Activated effector memory CD4-positive, alpha-beta T cell treated with Interleukin-2 at 50 U/mL for 16 hours (primary cell): ENCODE results near the gene MYCBP2.
A peak's percentile ranks its signal among the peaks of the same experiment; 100 is the strongest.
"Not testable (repeated sequence)": the region's sequence is repeated elsewhere in the genome, so short reads cannot be mapped to it uniquely, and the experiment has no call there.

ENCODE experiments used
- DNase-seq: peaks from one replicate; pipeline ENCODE4 v3.0.0-alpha.2; 2020

The MYCBP2 gene

GRCh38 chr13:77338329-77338728 lies 11.4 kb upstream of the MYCBP2 start:
- no peak for DNase-seq

- no peak for DNase-seq
Observed at GRCh38 chr13:77337159-77337558, 10.3 kb upstream of the MYCBP2 start.

GRCh38 chr13:77335543-77335942 lies 8.6 kb upstream of the MYCBP2 start:
- DNase-seq = no peak

GRCh38 chr13:77333594-77333993 lies 6.7 kb upstream of the MYCBP2 start:
- DNase-seq = no peak

- DNase-seq = no peak
Observed at GRCh38 chr13:77331421-77331820, 4.5 kb upstream of the MYCBP2 start.

- no peak for DNase-seq
Observed at GRCh38 chr13:77329911-77330584, 3.2 kb upstream of the MYCBP2 start.

- peak; percentile 86 for DNase-seq
Observed at GRCh38 chr13:77329133-77329910, 2.4 kb upstream of the MYCBP2 start.

GRCh38 chr13:77328819-77329132 lies 1.9 kb upstream of the MYCBP2 start:
- DNase-seq = no peak

GRCh38 chr13:77325371-77325980 lies 1.4 kb downstream of the MYCBP2 start:
- DNase-seq = no peak

- no peak for DNase-seq
Observed at GRCh38 chr13:77323858-77324257, 3.0 kb downstream of the MYCBP2 start.

GRCh38 chr13:77319536-77319935 lies 7.4 kb downstream of the MYCBP2 start:
- DNase-seq = no peak

- no peak for DNase-seq
Observed at GRCh38 chr13:77318741-77319140, 8.2 kb downstream of the MYCBP2 start.

GRCh38 chr13:77316430-77316829 lies 10.5 kb downstream of the MYCBP2 start:
- DNase-seq = no peak

GRCh38 chr13:77315509-77315908 lies 11.4 kb downstream of the MYCBP2 start:
- DNase-seq = not testable (repeated sequence)

GRCh38 chr13:77313923-77314322 lies 13.0 kb downstream of the MYCBP2 start:
- no peak for DNase-seq

- no peak for DNase-seq
Observed at GRCh38 chr13:77312311-77312710, 14.6 kb downstream of the MYCBP2 start.

GRCh38 chr13:77310579-77311279 lies 16.2 kb downstream of the MYCBP2 start:
- no peak for DNase-seq

- DNase-seq = no peak
Observed at GRCh38 chr13:77310161-77310560, 16.7 kb downstream of the MYCBP2 start.

GRCh38 chr13:77309254-77309653 lies 17.6 kb downstream of the MYCBP2 start:
- no peak for DNase-seq

GRCh38 chr13:77306458-77306857 lies 20.4 kb downstream of the MYCBP2 start:
- no peak for DNase-seq

- DNase-seq = no peak
Observed at GRCh38 chr13:77305266-77305665, 21.6 kb downstream of the MYCBP2 start.

GRCh38 chr13:77300176-77301037 lies 26.5 kb downstream of the MYCBP2 start:
- no peak for DNase-seq

GRCh38 chr13:77299587-77299986 lies 27.3 kb downstream of the MYCBP2 start:
- DNase-seq = no peak
